Gastrocnemius medialis (tissue), 4 donors: ENCODE data around the gene UCK2.

ENCODE experiments used
- POLR2A ChIP-seq, 2 donors: fragments of 450-650 bp; IDR thresholded peaks; one replicate each; pipeline ENCODE4 v1.6.1; 2017; ENCODE audit warnings: antibody characterized with exemption in 2 of 2, mild to moderate bottlenecking in 2 of 2, moderate library complexity in 2 of 2
- TF ChIP-seq, protein P1 (sequence below), 5 experiments: fragments of 450-650 bp in 3 of 5; fragments of 200-600 bp in 2 of 5; sonication (generic) in 2 of 5; IDR thresholded peaks in 4 of 5; conservative IDR thresholded peaks in 1 of 5; 1 replicate in 4 of 5; 2 replicates in 1 of 5; pipeline ENCODE4 v1.5.1; 2016 to 2019; ENCODE audit warnings: antibody characterized with exemption in 5 of 5, mild to moderate bottlenecking in 3 of 5, moderate library complexity in 3 of 5

DNA sequence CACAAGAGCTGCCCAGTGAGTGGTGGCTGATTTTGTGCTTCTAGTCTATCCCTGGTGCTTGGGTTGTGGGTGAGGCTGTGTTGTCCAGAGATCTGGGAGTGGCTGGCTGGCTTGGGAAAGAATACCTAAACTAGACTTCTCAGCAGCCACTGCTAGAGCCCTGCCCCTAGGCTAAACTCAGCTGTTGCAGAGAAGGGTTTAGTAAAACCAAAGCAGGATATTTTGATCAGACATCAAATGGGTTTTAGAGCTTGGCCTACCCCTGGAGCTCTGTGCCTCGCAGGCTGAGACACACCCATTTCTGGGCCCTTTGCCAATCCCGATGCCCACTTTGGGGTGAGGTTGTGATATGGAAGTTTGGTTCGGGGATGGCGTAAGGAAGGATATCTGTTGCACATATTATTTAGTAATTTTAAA lies 88.5 kb downstream of the UCK2 start:
- TF ChIP-seq, protein P1, sequence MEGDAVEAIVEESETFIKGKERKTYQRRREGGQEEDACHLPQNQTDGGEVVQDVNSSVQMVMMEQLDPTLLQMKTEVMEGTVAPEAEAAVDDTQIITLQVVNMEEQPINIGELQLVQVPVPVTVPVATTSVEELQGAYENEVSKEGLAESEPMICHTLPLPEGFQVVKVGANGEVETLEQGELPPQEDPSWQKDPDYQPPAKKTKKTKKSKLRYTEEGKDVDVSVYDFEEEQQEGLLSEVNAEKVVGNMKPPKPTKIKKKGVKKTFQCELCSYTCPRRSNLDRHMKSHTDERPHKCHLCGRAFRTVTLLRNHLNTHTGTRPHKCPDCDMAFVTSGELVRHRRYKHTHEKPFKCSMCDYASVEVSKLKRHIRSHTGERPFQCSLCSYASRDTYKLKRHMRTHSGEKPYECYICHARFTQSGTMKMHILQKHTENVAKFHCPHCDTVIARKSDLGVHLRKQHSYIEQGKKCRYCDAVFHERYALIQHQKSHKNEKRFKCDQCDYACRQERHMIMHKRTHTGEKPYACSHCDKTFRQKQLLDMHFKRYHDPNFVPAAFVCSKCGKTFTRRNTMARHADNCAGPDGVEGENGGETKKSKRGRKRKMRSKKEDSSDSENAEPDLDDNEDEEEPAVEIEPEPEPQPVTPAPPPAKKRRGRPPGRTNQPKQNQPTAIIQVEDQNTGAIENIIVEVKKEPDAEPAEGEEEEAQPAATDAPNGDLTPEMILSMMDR (IDR thresholded peaks at IDR 0.05 in 4 of 5, conservative IDR thresholded peaks at IDR 0.05 in 1 of 5) = no peak
- TF ChIP-seq POLR2A (IDR thresholded peaks at IDR 0.05) = no peak
